GM12801 (cell line): ENCODE data around the gene IQSEC1.

Experiments
- CTCF ChIP-seq: IDR thresholded peaks from one replicate; pipeline ENCODE4 v1.5.1; 2011; ENCODE audit warnings: control low read depth; ENCODE audit not compliant: insufficient read length; ENCODE audit errors: extremely low read depth

Gene IQSEC1

GRCh38 chr3:12955651-12956315 lies 117.4 kb downstream of the IQSEC1 start:
- TF ChIP-seq CTCF, result no peak

DNA sequence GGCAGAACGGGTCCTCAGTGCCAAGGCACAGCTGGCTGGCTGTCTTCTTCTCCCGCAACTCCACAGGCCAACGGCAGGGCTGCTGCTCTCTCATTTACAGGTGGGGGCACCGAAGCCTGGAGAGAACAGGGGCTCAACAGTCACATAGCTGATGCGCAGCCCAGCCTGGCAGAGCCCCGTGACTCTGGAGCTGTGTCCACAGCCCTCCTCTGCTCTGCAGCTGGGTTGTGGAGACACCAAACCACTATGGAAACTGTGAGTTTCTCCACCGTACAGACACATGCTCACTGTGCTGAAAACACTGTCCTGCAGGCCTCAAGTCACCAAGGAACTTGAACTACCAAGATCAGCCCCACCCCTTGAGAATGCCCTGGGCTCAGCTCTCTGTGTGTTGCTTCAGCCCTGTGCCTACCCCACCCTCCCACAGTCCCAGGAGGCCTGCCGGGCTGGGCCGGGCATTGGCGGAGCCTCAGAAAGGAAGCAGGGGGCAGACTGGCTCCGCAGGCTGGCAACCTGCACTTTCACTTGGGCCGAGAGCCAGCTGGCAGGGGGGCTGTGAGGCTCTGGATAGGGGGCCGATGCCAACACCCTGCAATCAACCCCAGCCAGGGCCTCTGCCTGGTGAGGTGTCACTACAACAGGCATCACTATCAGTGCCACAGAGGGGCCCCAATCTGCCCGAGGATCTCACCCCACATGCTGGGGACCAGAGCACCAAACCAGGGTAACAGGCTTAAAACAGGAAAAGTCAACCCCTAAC lies 118.2 kb downstream of the IQSEC1 start:
- no peak for TF ChIP-seq CTCF

- no peak for TF ChIP-seq CTCF
Observed at GRCh38 chr3:12954180-12954579, 119.0 kb downstream of the IQSEC1 start.

- no peak for TF ChIP-seq CTCF
Observed at GRCh38 chr3:12953201-12953995, 119.8 kb downstream of the IQSEC1 start.

GRCh38 chr3:12952343-12953200 lies 120.7 kb downstream of the IQSEC1 start:
- TF ChIP-seq CTCF, result no peak

- no peak for TF ChIP-seq CTCF
Observed at GRCh38 chr3:12948891-12949711, 124.1 kb downstream of the IQSEC1 start.
